Measurements from ENCODE around the gene RPL41. TPM values are rescaled to one million over a fixed set of nuclear protein-coding genes. Genes with fewer than 3 reads are reported as not detected.

The RPL41 gene
- total and polyA plus RNA-seq, 9 of the 15 experiments (the other 6 are each of a cell fraction or from before 2014, with no cell fraction given) = 3,403 to 11,276 (median 5,604) TPM

DNA sequence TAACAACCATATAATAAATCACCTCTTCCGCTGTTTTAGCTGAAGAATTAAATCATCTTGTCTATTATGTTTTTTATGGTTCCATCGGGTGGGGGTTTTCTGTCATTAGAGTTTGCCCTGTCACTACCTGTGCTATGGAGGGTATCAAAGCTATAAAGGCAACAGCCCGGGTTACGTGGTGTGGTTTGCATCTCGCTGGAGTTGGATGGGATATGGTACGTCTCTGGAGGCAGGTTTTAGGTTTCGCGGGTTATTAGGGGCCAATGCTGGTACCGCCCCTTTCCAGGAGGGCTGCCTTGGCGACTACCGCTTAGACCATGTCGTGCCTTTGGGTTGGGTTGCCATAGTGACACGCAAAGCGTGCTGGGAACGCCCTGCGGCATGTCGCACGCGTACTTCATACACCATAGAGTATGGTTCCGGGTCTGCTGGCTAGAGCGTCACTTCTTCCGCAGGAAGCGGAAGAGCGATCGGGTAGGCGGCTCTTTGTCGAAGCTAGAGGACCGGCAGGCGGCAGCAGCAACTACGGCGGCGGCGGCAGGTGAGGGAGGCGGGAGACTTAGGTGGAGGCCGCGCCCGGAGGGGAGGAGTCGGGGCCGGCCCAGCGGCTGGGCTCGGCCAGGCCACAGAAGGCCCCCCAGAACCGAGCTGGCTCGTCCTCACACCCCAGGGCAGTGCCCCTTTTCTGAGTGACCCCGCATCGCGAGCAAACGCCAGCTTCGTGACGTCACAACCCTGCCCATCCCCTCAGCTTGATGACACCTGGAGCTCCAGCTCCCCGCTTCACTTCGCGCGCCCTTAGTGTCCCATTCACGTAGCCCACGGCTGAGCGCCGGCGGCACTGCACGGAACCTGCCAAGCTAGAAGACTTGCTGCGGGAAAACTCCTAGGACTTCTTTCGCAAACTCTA is 1.6 kb downstream of the RPL41 start, which contains the start of gene ZC3H10 (continued):
- TF ChIP-seq PTRF (tag; IDR thresholded peaks at IDR 0.05) (no peak), ARNT (IDR thresholded peaks at IDR 0.05) (peak in 1 of 2 experiments; percentile 79; a peak in 3 of 4 replicates), RBM34 (IDR thresholded peaks at IDR 0.05; ENCODE audit: borderline replicate concordance, insufficient read depth, low read length) (no peak), LEF1 (IDR thresholded peaks at IDR 0.05) (peak; percentile 30; the same call in 1 of the 2 replicates), ETS2 (tag; IDR thresholded peaks at IDR 0.05; ENCODE audit: borderline replicate concordance, poor library complexity, severe bottlenecking) (no peak), ZNF354B (CRISPR knock-in tag; IDR thresholded peaks at IDR 0.05) (no peak; the same call in 1 of the 2 replicates), PURB (CRISPR knock-in tag; IDR thresholded peaks at IDR 0.05; ENCODE audit: low read depth) (no peak), NFYB (IDR thresholded peaks at IDR 0.05; ENCODE audit: extremely low read depth, insufficient read length) (no peak), SIRT6 (IDR thresholded peaks at IDR 0.05; ENCODE audit: low read depth, low read length) (peak; percentile 52), SP1 (CRISPR knock-in tag; IDR thresholded peaks at IDR 0.05) (peak; percentile 99), BRF1 (IDR thresholded peaks at IDR 0.05; ENCODE audit: borderline replicate concordance, extremely low read depth, insufficient read length) (no peak)
- TF ChIP-seq, protein P1, sequence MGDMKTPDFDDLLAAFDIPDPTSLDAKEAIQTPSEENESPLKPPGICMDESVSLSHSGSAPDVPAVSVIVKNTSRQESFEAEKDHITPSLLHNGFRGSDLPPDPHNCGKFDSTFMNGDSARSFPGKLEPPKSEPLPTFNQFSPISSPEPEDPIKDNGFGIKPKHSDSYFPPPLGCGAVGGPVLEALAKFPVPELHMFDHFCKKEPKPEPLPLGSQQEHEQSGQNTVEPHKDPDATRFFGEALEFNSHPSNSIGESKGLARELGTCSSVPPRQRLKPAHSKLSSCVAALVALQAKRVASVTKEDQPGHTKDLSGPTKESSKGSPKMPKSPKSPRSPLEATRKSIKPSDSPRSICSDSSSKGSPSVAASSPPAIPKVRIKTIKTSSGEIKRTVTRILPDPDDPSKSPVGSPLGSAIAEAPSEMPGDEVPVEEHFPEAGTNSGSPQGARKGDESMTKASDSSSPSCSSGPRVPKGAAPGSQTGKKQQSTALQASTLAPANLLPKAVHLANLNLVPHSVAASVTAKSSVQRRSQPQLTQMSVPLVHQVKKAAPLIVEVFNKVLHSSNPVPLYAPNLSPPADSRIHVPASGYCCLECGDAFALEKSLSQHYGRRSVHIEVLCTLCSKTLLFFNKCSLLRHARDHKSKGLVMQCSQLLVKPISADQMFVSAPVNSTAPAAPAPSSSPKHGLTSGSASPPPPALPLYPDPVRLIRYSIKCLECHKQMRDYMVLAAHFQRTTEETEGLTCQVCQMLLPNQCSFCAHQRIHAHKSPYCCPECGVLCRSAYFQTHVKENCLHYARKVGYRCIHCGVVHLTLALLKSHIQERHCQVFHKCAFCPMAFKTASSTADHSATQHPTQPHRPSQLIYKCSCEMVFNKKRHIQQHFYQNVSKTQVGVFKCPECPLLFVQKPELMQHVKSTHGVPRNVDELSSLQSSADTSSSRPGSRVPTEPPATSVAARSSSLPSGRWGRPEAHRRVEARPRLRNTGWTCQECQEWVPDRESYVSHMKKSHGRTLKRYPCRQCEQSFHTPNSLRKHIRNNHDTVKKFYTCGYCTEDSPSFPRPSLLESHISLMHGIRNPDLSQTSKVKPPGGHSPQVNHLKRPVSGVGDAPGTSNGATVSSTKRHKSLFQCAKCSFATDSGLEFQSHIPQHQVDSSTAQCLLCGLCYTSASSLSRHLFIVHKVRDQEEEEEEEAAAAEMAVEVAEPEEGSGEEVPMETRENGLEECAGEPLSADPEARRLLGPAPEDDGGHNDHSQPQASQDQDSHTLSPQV (IDR thresholded peaks at IDR 0.05) = no peak
- TF ChIP-seq, protein P2, sequence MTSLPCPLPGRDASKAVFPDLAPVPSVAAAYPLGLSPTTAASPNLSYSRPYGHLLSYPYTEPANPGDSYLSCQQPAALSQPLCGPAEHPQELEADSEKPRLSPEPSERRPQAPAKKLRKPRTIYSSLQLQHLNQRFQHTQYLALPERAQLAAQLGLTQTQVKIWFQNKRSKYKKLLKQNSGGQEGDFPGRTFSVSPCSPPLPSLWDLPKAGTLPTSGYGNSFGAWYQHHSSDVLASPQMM (CRISPR knock-in tag; IDR thresholded peaks at IDR 0.05) = 0 out of 2 replicates have a peak, but pooled peaks have one; percentile 23
- TF ChIP-seq, protein P3, sequence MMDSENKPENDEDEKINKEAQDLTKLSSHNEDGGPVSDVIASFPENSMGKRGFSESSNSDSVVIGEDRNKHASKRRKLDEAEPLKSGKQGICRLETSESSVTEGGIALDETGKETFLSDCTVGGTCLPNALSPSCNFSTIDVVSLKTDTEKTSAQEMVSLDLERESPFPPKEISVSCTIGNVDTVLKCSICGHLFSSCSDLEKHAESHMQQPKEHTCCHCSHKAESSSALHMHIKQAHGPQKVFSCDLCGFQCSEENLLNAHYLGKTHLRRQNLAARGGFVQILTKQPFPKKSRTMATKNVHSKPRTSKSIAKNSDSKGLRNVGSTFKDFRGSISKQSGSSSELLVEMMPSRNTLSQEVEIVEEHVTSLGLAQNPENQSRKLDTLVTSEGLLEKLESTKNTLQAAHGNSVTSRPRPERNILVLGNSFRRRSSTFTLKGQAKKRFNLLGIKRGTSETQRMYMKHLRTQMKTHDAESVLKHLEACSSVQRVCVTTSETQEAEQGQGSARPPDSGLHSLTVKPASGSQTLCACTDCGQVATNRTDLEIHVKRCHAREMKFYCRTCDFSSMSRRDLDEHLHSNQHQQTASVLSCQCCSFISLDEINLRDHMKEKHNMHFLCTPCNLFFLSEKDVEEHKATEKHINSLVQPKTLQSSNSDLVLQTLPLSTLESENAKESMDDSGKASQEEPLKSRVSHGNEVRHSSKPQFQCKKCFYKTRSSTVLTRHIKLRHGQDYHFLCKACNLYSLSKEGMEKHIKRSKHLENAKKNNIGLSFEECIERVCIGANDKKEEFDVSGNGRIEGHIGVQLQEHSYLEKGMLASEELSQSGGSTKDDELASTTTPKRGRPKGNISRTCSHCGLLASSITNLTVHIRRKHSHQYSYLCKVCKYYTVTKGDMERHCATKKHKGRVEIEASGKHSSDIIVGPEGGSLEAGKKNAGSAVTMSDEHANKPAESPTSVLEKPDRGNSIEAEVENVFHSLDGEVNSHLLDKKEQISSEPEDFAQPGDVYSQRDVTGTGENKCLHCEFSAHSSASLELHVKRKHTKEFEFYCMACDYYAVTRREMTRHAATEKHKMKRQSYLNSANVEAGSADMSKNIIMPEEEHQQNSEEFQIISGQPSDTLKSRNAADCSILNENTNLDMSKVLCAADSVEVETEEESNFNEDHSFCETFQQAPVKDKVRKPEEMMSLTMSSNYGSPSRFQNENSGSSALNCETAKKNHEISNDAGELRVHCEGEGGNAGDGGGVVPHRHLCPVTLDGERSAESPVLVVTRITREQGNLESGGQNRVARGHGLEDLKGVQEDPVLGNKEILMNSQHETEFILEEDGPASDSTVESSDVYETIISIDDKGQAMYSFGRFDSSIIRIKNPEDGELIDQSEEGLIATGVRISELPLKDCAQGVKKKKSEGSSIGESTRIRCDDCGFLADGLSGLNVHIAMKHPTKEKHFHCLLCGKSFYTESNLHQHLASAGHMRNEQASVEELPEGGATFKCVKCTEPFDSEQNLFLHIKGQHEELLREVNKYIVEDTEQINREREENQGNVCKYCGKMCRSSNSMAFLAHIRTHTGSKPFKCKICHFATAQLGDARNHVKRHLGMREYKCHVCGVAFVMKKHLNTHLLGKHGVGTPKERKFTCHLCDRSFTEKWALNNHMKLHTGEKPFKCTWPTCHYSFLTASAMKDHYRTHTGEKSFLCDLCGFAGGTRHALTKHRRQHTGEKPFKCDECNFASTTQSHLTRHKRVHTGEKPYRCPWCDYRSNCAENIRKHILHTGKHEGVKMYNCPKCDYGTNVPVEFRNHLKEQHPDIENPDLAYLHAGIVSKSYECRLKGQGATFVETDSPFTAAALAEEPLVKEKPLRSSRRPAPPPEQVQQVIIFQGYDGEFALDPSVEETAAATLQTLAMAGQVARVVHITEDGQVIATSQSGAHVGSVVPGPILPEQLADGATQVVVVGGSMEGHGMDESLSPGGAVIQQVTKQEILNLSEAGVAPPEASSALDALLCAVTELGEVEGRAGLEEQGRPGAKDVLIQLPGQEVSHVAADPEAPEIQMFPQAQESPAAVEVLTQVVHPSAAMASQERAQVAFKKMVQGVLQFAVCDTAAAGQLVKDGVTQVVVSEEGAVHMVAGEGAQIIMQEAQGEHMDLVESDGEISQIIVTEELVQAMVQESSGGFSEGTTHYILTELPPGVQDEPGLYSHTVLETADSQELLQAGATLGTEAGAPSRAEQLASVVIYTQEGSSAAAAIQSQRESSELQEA (IDR thresholded peaks at IDR 0.05; ENCODE audit: low read depth) = peak; percentile 34; the same call in 1 of the 2 replicates

Data from K562 (cell line).